IPS-15b (cell line): ENCODE data around the gene TUBA3C.
"Not testable (repeated sequence)": the region's sequence is repeated elsewhere in the genome, so short reads cannot be mapped to it uniquely, and the experiment has no call there.

Experiments
- H3K27me3 ChIP-seq: one replicate; pipeline ENCODE4 v1.6.1; 2013; ENCODE audit warnings: low read length; ENCODE audit not compliant: control insufficient read depth, insufficient read depth
- H3K36me3 ChIP-seq: one replicate; pipeline ENCODE4 v1.6.1; 2013; ENCODE audit warnings: low read length; ENCODE audit not compliant: control insufficient read depth, insufficient read depth
- H3K4me1 ChIP-seq: one replicate; pipeline ENCODE4 v1.6.1; 2013; ENCODE audit warnings: mild to moderate bottlenecking, low read length; ENCODE audit not compliant: control insufficient read depth, insufficient read depth
- H3K4me3 ChIP-seq: one replicate; pipeline ENCODE4 v1.5.1; 2013; ENCODE audit warnings: low read depth, low read length
- H3K9ac ChIP-seq: one replicate; pipeline ENCODE4 v1.6.1; 2013; ENCODE audit warnings: low read depth, mild to moderate bottlenecking, low read length
- H3K9me3 ChIP-seq: one replicate; pipeline ENCODE4 v1.6.1; 2013; ENCODE audit warnings: mild to moderate bottlenecking, low read length; ENCODE audit not compliant: control insufficient read depth, insufficient read depth

Gene TUBA3C

DNA sequence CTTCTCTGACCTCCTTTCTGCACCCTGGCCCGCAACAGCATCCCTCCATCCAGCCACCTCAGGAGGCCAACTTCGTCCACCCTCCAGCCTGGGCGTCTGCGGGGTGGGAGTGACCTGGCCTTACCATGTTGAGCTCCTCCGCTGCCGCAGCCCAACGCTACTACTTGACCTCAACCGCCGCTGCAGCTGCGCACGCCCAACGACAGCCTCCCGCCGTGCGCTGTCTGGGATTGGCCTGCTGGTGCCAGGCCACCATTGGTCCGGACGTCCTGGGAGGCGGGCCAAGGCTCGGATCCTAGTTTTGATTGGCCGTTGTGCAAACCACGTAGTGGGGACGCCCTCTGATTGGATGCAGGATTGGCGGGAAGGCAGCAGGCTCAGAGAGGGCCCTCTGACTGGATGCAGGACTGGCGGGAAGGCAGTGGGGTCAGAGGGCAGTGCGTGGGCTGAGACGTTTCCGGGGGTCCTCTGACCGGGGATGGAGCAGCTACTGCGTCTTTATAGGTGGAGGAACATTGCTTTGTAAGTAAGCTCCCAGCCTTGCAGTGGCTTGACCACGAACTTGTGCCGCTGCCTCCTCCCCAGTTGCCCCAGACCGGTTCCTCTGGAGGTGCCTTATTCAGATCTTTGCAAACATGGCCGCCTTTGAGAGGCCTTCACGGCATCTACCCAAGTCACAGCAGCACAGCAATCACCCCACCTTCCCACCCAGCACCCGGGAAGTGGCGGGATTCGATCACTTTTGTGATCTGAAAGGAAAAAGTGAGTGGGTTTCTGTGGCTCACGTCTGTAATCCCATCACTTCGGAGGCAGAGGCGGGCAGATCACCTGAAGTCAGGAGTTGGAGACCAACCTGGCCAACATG, at the start of gene TUBA3C:
TUBA3C (minus strand) TSS at position 204 of the 865 bp plus-strand sequence; CDS start at position 127, 77 bp downstream.
- H3K36me3 ChIP-seq, result no peaks in the 10 kb centered on the region
- H3K27me3 ChIP-seq, result no peaks in the 10 kb centered on the region
- peaks cover 24% of the 10 kb centered on the region for H3K9me3 ChIP-seq
- H3K4me3 ChIP-seq, result no peak within 1 kb of the TSS
- no peak within 1 kb of the TSS for H3K9ac ChIP-seq
- H3K4me1 ChIP-seq, result no peaks in the 10 kb centered on the region

DNA sequence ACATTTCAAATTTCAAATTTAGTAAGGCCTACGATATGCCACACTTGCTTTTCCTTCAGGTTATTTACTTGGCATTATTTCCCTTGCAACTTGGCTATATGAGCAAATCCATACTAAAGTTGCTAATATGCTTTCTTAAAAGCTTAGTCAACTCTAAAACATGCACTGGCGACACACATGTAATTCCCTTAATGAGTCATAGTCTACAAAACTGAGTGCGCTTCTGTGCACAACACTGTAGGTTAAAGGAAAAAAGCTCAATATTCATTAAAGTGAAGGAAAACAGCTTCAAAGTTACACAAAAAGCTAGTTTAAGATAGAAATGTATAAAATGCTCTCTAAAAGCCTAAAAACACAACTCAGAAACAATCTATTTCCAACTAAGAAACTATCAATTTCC, 25.8 kb upstream of the TUBA3C start:
- H3K4me3 ChIP-seq, H3K4me1 ChIP-seq, H3K27me3 ChIP-seq, H3K9me3 ChIP-seq, H3K9ac ChIP-seq, H3K36me3 ChIP-seq: not testable (repeated sequence)

DNA sequence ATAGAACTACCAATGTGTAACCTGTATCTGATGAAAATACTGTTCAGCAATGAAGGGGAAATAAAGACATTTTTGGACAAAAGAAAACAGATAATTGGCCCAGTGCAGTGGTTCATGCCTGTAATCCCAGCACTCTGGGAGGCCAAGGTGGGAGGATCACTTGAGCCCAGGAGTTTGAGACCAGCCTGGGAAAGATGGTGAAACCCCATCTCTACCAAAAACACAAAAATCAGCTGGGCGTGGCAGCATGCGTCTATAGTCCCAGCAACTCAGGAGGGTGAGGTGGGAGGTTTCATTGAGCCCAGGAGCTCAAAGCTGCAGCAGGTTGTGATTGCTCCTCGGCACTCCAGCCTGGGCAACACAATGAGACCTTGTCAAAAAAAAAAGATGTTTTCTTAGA, 11.0 kb upstream of the TUBA3C start:
- H3K4me3 ChIP-seq, H3K27me3 ChIP-seq, H3K36me3 ChIP-seq, H3K4me1 ChIP-seq, H3K9me3 ChIP-seq, H3K9ac ChIP-seq: not testable (repeated sequence)

DNA sequence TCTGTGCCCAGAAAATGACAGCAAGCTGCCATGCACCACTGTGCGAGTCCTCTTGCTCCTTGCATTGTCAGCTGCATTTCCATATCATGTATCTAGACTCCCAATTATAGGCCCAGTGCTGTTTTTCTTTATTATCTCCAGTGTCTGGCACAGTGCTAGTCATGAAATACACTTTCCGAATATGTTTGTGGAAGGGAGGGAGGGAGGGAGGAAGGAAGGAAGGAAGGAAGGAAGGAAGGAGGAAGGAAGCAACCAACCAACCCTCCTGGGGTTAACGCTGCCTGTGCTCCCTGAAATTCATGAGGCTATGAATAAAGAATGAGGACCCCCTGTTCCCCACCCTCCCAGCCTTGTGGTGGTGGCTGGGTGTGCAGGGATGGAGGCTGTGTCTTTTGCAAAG, 8.3 kb upstream of the TUBA3C start:
- H3K9me3 ChIP-seq, H3K27me3 ChIP-seq, H3K4me3 ChIP-seq, H3K36me3 ChIP-seq, H3K9ac ChIP-seq, H3K4me1 ChIP-seq: not testable (repeated sequence)

DNA sequence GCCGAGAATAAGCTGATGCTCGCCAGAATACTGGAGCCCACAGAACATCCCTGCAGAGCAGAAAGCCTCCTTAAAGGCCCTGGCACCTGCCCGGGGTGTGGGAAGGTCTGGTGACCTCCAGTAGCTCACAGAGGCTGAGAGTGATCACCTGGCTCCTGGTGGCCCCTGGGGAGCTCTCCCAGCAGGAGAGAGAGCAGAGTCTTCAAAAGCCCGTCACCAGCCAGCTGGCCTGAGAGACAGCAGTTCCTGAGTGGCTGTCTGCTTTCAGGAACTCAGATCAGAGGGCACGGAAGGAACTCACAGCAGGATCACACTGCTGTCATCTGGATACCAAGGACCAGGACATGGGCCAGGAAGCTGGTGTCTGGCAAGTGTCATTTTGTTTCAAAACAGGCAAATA, 7.7 kb upstream of the TUBA3C start:
- not testable (repeated sequence) for H3K27me3 ChIP-seq, H3K36me3 ChIP-seq, H3K4me1 ChIP-seq, H3K4me3 ChIP-seq, H3K9ac ChIP-seq
- peaks cover 12% of the 10 kb centered on the region for H3K9me3 ChIP-seq

DNA sequence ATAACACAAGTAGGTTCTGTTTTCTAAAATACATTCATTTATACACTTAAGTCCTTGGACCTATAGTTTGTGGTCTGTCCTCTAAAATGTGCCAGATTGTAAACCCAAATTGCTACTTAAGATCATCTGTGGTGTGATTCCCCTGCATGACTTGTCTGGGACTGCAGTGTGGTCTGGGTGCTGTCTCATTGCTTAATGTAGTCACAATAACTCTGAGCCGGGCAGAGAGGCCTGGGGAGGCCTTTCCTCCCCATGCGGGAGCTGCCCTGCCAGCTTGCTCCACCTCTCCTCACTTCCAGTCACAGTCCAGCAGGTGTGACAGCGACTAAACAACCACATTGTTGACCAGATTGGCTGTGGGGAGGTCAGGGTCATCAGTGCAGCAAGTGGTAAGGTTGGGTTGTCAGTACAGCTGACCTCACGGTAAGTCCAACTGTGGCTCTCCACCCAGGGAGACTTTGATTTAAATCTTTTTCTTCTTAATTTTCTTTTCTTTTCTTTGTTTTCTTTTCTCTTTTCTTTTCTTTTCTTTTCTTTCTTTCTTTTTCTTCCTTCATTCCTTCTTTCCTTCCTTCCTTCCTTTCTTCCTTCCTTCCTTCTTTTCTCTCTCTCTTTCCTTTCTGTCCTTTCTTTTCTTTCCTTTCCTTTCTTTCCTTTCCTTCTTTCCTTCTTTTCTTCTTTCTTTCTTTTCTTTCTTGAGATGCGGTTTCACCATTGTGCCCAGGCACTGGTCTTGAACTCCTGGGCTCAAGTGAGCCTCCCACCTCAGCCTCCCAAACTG, 4.4 kb upstream of the TUBA3C start:
- Histone ChIP-seq H3K4me1 (no peaks in the 10 kb centered on the region), H3K9me3 (peaks cover 17% of the 10 kb centered on the region), H3K36me3 (no peaks in the 10 kb centered on the region), H3K4me3 (no peak overlapping the region), H3K9ac (no peak overlapping the region), H3K27me3 (no peaks in the 10 kb centered on the region)

DNA sequence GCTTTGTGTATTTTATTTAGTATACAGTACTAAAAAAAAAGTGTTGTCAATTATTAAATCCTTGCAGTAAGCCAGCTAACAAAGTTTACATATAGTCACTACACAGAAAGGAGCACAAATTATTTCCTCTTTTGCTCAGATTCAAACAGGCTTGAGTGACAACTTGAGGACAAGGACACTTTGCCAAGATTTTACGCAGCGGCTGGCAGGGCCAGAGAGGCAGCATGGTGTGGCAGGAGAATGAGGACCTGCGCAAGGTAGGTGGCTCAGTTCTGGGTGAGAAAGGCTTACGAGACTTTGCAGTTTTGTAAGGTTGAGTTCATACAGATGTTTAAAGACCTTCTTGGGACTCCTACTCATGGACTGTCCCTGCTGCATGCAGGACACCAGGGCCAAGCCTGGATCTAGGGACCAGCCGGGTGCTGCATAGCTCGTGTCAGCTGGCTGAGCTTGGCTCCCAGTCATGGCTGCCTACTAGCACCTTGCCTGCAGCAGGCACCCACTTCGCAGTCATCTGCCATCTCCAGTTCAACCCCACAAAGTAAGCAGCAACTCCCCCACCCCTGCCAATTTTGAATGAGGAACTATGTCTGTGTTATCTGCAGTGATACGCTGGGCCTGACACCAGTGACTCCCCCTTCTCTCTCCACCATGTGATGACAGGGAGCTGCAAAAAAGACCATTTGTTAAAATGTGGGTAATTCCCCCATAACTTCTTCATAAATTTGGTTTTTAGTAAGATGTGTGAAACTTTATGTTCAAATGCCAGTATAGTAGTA, 3.7 kb upstream of the TUBA3C start:
- Histone ChIP-seq H3K4me3 (no peak overlapping the region), H3K4me1 (no peaks in the 10 kb centered on the region), H3K36me3 (no peaks in the 10 kb centered on the region), H3K9ac (no peak overlapping the region), H3K27me3 (no peaks in the 10 kb centered on the region), H3K9me3 (peaks cover 17% of the 10 kb centered on the region)

DNA sequence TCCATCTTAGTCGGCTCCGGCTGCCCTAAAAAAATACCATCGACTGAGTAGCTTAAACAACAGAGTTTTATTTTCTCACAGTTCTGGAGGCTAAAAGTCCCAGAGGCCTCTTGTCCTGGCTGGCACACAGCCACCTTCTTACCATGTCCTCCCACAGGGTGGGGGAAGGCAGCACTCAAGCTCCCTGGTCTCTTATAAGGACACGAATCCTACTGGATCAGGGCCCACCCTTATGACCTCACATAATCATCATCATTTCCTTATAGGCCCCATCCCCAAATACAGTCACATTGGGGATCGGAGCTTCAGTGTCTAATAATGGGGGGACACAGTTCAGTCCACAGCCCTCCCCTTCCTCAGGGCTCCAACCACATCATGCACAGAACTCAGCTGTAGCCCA, 2.6 kb upstream of the TUBA3C start:
- Histone ChIP-seq H3K4me1 (no peaks in the 10 kb centered on the region), H3K27me3 (no peaks in the 10 kb centered on the region), H3K36me3 (no peaks in the 10 kb centered on the region), H3K9ac (no peak overlapping the region), H3K9me3 (peaks cover 21% of the 10 kb centered on the region), H3K4me3 (no peak overlapping the region)

DNA sequence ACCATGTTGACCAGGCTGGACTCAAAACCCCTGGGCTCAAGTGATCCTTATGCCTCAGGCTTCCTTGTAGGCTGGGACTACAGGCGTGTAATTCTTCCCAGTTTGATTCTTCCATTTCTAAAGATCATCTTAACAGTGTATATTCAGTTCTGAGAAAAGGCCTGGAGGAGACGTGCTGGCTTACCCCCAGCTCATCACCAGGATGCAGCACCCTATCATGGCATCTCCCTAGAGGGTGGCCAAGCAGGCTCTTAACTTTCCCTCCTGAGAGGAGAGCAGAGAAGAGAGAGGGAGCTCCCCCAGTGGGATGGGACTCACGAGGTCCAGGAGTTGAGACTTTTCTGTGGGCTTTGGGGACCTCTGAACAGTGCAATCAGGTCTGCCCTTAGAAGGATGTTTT, 2.1 kb upstream of the TUBA3C start:
- Histone ChIP-seq H3K4me3 (no peak overlapping the region), H3K4me1 (no peaks in the 10 kb centered on the region), H3K9me3 (peaks cover 21% of the 10 kb centered on the region), H3K36me3 (no peaks in the 10 kb centered on the region), H3K9ac (no peak overlapping the region), H3K27me3 (no peaks in the 10 kb centered on the region)

DNA sequence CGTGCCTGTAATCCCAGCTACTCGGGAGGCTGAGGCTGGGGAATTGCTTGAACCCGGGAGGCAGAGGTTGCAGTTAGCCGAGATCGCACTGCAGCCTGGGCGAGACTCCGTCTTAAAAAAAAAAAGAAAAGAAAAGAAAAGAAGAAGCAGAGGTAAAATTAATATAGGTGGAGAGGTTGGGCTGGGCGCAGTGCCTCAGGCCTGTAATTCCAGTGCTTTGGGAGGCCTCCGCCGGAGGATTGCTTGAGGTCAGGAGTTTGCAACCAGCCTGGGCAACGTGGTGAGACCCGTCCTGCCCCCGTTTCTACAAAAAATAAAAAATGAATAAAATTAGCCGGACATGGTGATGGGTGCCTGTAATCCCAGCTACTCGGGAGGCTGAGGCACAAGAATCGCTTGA, 912 bp upstream of the TUBA3C start:
- H3K36me3 ChIP-seq, result no peaks in the 10 kb centered on the region
- H3K9me3 ChIP-seq, result peaks cover 24% of the 10 kb centered on the region

DNA sequence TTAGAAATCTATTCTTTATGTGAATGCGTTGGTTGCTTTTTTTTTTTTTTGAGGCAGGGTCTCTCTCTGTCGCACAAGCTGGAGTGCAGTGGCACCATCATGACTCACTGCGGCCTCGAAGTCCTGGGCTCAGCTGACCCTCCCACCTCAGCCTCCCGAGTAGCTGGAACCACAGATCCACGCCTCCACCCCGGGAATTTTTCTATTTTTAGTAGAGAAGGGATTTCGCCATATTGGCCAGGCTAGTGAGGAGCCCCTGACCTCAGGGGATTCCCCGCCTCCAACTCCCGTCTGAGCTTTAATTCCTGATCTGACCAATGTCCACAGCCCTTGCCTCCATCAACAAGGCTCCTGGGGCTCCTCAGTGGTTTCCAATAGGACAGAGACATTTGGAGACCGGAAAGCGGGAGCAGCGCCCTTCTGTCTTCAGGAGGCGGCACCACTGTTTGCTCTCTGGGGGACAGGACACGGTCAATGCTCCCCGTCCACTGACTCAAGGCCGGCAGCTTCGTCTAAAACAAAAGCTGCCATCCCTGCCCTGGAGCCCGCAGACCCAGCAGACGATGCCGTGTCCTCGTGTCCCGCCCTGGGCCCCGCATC, 503 bp downstream of the TUBA3C start:
- H3K36me3 ChIP-seq, result no peaks in the 10 kb centered on the region
- peaks cover 24% of the 10 kb centered on the region for H3K9me3 ChIP-seq
- no peaks in the 10 kb centered on the region for H3K27me3 ChIP-seq
- H3K4me3 ChIP-seq, result no peak overlapping the region
- no peaks in the 10 kb centered on the region for H3K4me1 ChIP-seq
- H3K9ac ChIP-seq, result no peak overlapping the region

More for the DNA sequence above, 912 bp upstream of the TUBA3C start:
- H3K4me3 ChIP-seq, result no peak overlapping the region
- H3K4me1 ChIP-seq, result no peaks in the 10 kb centered on the region
- no peaks in the 10 kb centered on the region for H3K27me3 ChIP-seq
- H3K9ac ChIP-seq, result no peak overlapping the region
